ENCODE data around the gene KIF1B. TPM values are rescaled to one million over a fixed set of nuclear protein-coding genes. Genes with fewer than 3 reads are reported as not detected.
A peak's percentile ranks its signal among the peaks of the same experiment; 100 is the strongest.

Gene KIF1B
- total and polyA plus RNA-seq, 2 experiments from 2014 or later: 21.5 to 68.4 TPM

GRCh38 chr1:10299151-10299550, 88.8 kb downstream of the KIF1B start:
- ATAC-seq (no peak), DNase-seq (ENCODE audit: low spot score) (no peak)
- Mint-ChIP-seq H3K27me3 (ENCODE audit: insufficient read depth, low read depth, poor library complexity) (no peaks in the 10 kb centered on the region), H3K4me3 (no peak overlapping the region), H3K27ac (no peak overlapping the region), H3K9me3 (no peaks in the 10 kb centered on the region), H3K4me1 (peaks cover 23% of the 10 kb centered on the region), H3K36me3 (ENCODE audit: low read depth) (peaks cover 48% of the 10 kb centered on the region)
- Histone ChIP-seq H3K79me2 (replicated peaks; ENCODE audit: insufficient read depth) (no peaks in the 10 kb centered on the region), H3K4me3 (no peak overlapping the region), H3F3A (replicated peaks; ENCODE audit: low read depth) (no peaks in the 10 kb centered on the region), H3K4me2 (no peak overlapping the region), H2AFZ (no peak overlapping the region), H4K20me1 (replicated peaks; ENCODE audit: insufficient read depth) (no peaks in the 10 kb centered on the region; the same call in 1 of the 2 replicates), H3K27me3 (ENCODE audit: insufficient read depth) (no peaks in the 10 kb centered on the region), H3K36me3 (ENCODE audit: insufficient read depth) (peaks cover 13% of the 10 kb centered on the region), H3K4me1 (ENCODE audit: insufficient read depth) (peaks cover 16% of the 10 kb centered on the region), H3K27ac (ENCODE audit: low read depth) (0 out of 2 replicates have a peak overlapping the region, but pooled peaks have one; percentile 41), H3K9me2 (ENCODE audit: insufficient read depth) (no peaks in the 10 kb centered on the region)
- TF ChIP-seq JUNB (IDR thresholded peaks at IDR 0.05; ENCODE audit: unreplicated experiment): no peak
- no peak for TF ChIP-seq ZNF331 (CRISPR knock-in tag; IDR thresholded peaks at IDR 0.05; ENCODE audit: low read depth)
- TF ChIP-seq EZH2 (IDR thresholded peaks at IDR 0.05; ENCODE audit: low read depth, unreplicated experiment): no peak
- no peak for TF ChIP-seq NANOG (IDR thresholded peaks at IDR 0.05; ENCODE audit: borderline replicate concordance)
- no peak for TF ChIP-seq REST (IDR thresholded peaks at IDR 0.05; ENCODE audit: unreplicated experiment)

GRCh38 chr1:10302416-10302815, 92.0 kb downstream of the KIF1B start:
- H3K36me3 Mint-ChIP-seq (ENCODE audit: low read depth): peaks cover 25% of the 10 kb centered on the region
- H3K4me1 ChIP-seq (ENCODE audit: insufficient read depth): peaks cover 12% of the 10 kb centered on the region
- H3F3A ChIP-seq (replicated peaks; ENCODE audit: low read depth): no peaks in the 10 kb centered on the region
- ATAC-seq (no peak), DNase-seq (ENCODE audit: low spot score) (peak; percentile 14)
- H3K27ac ChIP-seq (ENCODE audit: low read depth): peak overlapping the region; percentile 26; the same call in 1 of the 2 replicates
- H2AFZ ChIP-seq: no peak overlapping the region
- H3K9me3 Mint-ChIP-seq: no peaks in the 10 kb centered on the region
- no peaks in the 10 kb centered on the region for H3K27me3 ChIP-seq (ENCODE audit: insufficient read depth)
- H3K79me2 ChIP-seq (replicated peaks; ENCODE audit: insufficient read depth): no peaks in the 10 kb centered on the region
- H4K20me1 ChIP-seq (replicated peaks; ENCODE audit: insufficient read depth): no peaks in the 10 kb centered on the region; the same call in 1 of the 2 replicates
- peak overlapping the region; percentile 18 for H3K4me2 ChIP-seq
- H3K27ac Mint-ChIP-seq: peak overlapping the region; percentile 45
- H3K27me3 Mint-ChIP-seq (ENCODE audit: insufficient read depth, low read depth, poor library complexity): no peaks in the 10 kb centered on the region
- no peaks in the 10 kb centered on the region for H3K9me2 ChIP-seq (ENCODE audit: insufficient read depth)
- H3K4me3 ChIP-seq: no peak overlapping the region
- peaks cover 19% of the 10 kb centered on the region for H3K4me1 Mint-ChIP-seq
- no peak overlapping the region for H3K4me3 Mint-ChIP-seq
- peaks cover 3% of the 10 kb centered on the region; the same call in 1 of the 2 replicates for H3K36me3 ChIP-seq (ENCODE audit: insufficient read depth)
- TF ChIP-seq JUNB (IDR thresholded peaks at IDR 0.05; ENCODE audit: unreplicated experiment) (no peak), REST (IDR thresholded peaks at IDR 0.05; ENCODE audit: unreplicated experiment) (no peak), EZH2phosphoT487 (IDR thresholded peaks at IDR 0.05; ENCODE audit: unreplicated experiment) (no peak), ETS1 (IDR thresholded peaks at IDR 0.05) (no peak), CTCF (conservative IDR thresholded peaks at IDR 0.05; ENCODE audit: low read depth in 2 of 2) (no peak)
